Measurements from ENCODE around the gene FBXL7. TPM values are rescaled to one million over a fixed set of nuclear protein-coding genes. Genes with fewer than 3 reads are reported as not detected.

Gene FBXL7
- total RNA-seq, 4 donors from 2014 or later, result 5.7 to 47.4 (median 6.3) TPM

GRCh38 chr5:15833365-15833764, 333.4 kb downstream of the FBXL7 start:
- no peak for DNase-seq
- Histone ChIP-seq H3K36me3 (no peaks in the 10 kb centered on the region), H3K27me3 (no peaks in the 10 kb centered on the region), H3K9me3 (no peaks in the 10 kb centered on the region), H3K4me3 (no peak overlapping the region), H3K4me1 (peaks cover 0 to 9% (median 3%) of the 10 kb centered on the region in 4 donors), H3K27ac (no peak overlapping the region)
- TF ChIP-seq POLR2A (IDR thresholded peaks at IDR 0.05) (no peak), POLR2AphosphoS5 (IDR thresholded peaks at IDR 0.05) (no peak)
- intact Hi-C loops (cut with DNase I; ENCODE audit: low total_unique reads), result no loop called here
- 82 to 84% methylated on average over 2 to 4 of the region's 4 CpGs for WGBS, 2 donors (ENCODE audit: low coverage in 1 of 2)
- in situ Hi-C loops (cut with MboI; ENCODE audit: low pct_ligation_motif_present in 1 of 4, low pct_unique_long_range_greater_than_20kb in 1 of 4, low sequenced_read_pairs in 3 of 4), result no loop called here

GRCh38 chr5:15834596-15835245, 334.7 kb downstream of the FBXL7 start:
- Histone ChIP-seq H3K9me3 (no peaks in the 10 kb centered on the region), H3K27me3 (no peaks in the 10 kb centered on the region), H3K36me3 (no peaks in the 10 kb centered on the region), H3K4me1 (peaks cover 0 to 9% (median 3%) of the 10 kb centered on the region in 4 donors), H3K4me3 (no peak overlapping the region), H3K27ac (no peak overlapping the region)
- TF ChIP-seq CTCF (IDR thresholded peaks at IDR 0.05) (no peak), POLR2A (IDR thresholded peaks at IDR 0.05) (no peak), EP300 (IDR thresholded peaks at IDR 0.05; ENCODE audit: low read depth) (no peak), POLR2AphosphoS5 (IDR thresholded peaks at IDR 0.05) (no peak)
- in situ Hi-C loops (cut with MboI; ENCODE audit: low pct_ligation_motif_present in 1 of 4, low pct_unique_long_range_greater_than_20kb in 1 of 4, low sequenced_read_pairs in 3 of 4), result no loop called here
- intact Hi-C loops (cut with DNase I; ENCODE audit: low total_unique reads), result no loop called here
- no peak for DNase-seq
- 40 to 45% methylated on average over 3 of the region's 3 CpGs for WGBS, 2 donors (ENCODE audit: low coverage in 1 of 2)

GRCh38 chr5:15835514-15835913, 335.5 kb downstream of the FBXL7 start:
- WGBS, 2 donors (ENCODE audit: low coverage in 1 of 2), result 86 to 90% methylated on average over 2 of the region's 2 CpGs
- TF ChIP-seq EP300 (IDR thresholded peaks at IDR 0.05; ENCODE audit: low read depth) (no peak), CTCF (IDR thresholded peaks at IDR 0.05) (no peak), POLR2A (IDR thresholded peaks at IDR 0.05) (no peak), POLR2AphosphoS5 (IDR thresholded peaks at IDR 0.05) (no peak)
- Histone ChIP-seq H3K4me3 (no peak overlapping the region), H3K9me3 (no peaks in the 10 kb centered on the region), H3K36me3 (no peaks in the 10 kb centered on the region), H3K27ac (no peak overlapping the region), H3K27me3 (no peaks in the 10 kb centered on the region), H3K4me1 (peaks cover 0 to 9% (median 3%) of the 10 kb centered on the region in 4 donors)
- in situ Hi-C loops (cut with MboI; ENCODE audit: low pct_ligation_motif_present in 1 of 4, low pct_unique_long_range_greater_than_20kb in 1 of 4, low sequenced_read_pairs in 3 of 4), result no loop called here
- DNase-seq, result no peak
- intact Hi-C loops (cut with DNase I; ENCODE audit: low total_unique reads), result no loop called here

GRCh38 chr5:15837551-15838289, 337.7 kb downstream of the FBXL7 start:
- no peaks in the 10 kb centered on the region for H3K27me3 ChIP-seq
- intact Hi-C loops (cut with DNase I; ENCODE audit: low total_unique reads) (no loop called here), in situ Hi-C loops (cut with MboI; ENCODE audit: low pct_ligation_motif_present in 1 of 4, low pct_unique_long_range_greater_than_20kb in 1 of 4, low sequenced_read_pairs in 3 of 4) (no loop called here)
- H3K4me3 ChIP-seq, result no peak overlapping the region
- H3K27ac ChIP-seq, result no peak overlapping the region
- H3K36me3 ChIP-seq, result no peaks in the 10 kb centered on the region
- TF ChIP-seq POLR2A (IDR thresholded peaks at IDR 0.05) (no peak), EP300 (IDR thresholded peaks at IDR 0.05; ENCODE audit: low read depth) (no peak), POLR2AphosphoS5 (IDR thresholded peaks at IDR 0.05) (no peak), CTCF (IDR thresholded peaks at IDR 0.05) (no peak)
- H3K9me3 ChIP-seq, result no peaks in the 10 kb centered on the region
- WGBS, 2 donors (ENCODE audit: low coverage in 1 of 2), result 29 to 42% methylated on average over 2 of the region's 2 CpGs
- no peak for DNase-seq
- peaks cover 0 to 9% (median 3%) of the 10 kb centered on the region in 4 donors for H3K4me1 ChIP-seq

Data from transverse colon (tissue), 4 donors.